ENCODE data around the gene DPP6. TPM values are rescaled to one million over a fixed set of nuclear protein-coding genes. Genes with fewer than 3 reads are reported as not detected.

Gene DPP6
- total RNA-seq, 1 donor from 2014 or later: not detected

GRCh38 chr7:154372011-154372601, 319.9 kb downstream of the DPP6 start:
- no peak for DNase-seq
- Mint-ChIP-seq H3K27me3 (no peaks in the 10 kb centered on the region), H3K36me3 (ENCODE audit: low read depth) (no peaks in the 10 kb centered on the region), H3K4me1 (no peaks in the 10 kb centered on the region), H3K27ac (no peak overlapping the region), H3K4me3 (no peak overlapping the region), H3K9me3 (peaks cover 6% of the 10 kb centered on the region)
- TF ChIP-seq CTCF (IDR thresholded peaks at IDR 0.05): no peak
- intact Hi-C loops (cut with micrococcal nuclease): no loop called here
- ChIA-PET CTCF (no interaction called here), POLR2A (no interaction called here)
- no peak for ATAC-seq (ENCODE audit: low read depth)

- H3K27me3 Mint-ChIP-seq: no peaks in the 10 kb centered on the region
- intact Hi-C loops (cut with micrococcal nuclease): no loop called here
- H3K27ac Mint-ChIP-seq: no peak overlapping the region
- CTCF ChIA-PET: no interaction called here
- no peak for DNase-seq
- H3K4me3 Mint-ChIP-seq: no peak overlapping the region
- TF ChIP-seq CTCF (IDR thresholded peaks at IDR 0.05): no peak
- no peaks in the 10 kb centered on the region for H3K4me1 Mint-ChIP-seq
- no peak for ATAC-seq (ENCODE audit: low read depth)
- POLR2A ChIA-PET: no interaction called here
- no peaks in the 10 kb centered on the region for H3K36me3 Mint-ChIP-seq (ENCODE audit: low read depth)
- H3K9me3 Mint-ChIP-seq: peaks cover 10% of the 10 kb centered on the region
Measured at GRCh38 chr7:154373956-154374355, 321.8 kb downstream of the DPP6 start.

GRCh38 chr7:154375956-154376355, 323.8 kb downstream of the DPP6 start:
- H3K4me3 Mint-ChIP-seq: no peak overlapping the region

GRCh38 chr7:154380771-154381170, 328.6 kb downstream of the DPP6 start:
- CTCF ChIA-PET: no interaction called here
- Mint-ChIP-seq H3K9me3 (peaks cover 6% of the 10 kb centered on the region), H3K4me3 (no peak overlapping the region), H3K36me3 (ENCODE audit: low read depth) (no peaks in the 10 kb centered on the region), H3K4me1 (no peaks in the 10 kb centered on the region), H3K27me3 (no peaks in the 10 kb centered on the region), H3K27ac (no peak overlapping the region)
- POLR2A ChIA-PET: no interaction called here
- intact Hi-C loops (cut with micrococcal nuclease): no loop called here
- DNase-seq: no peak
- no peak for ATAC-seq (ENCODE audit: low read depth)
- no peak for TF ChIP-seq CTCF (IDR thresholded peaks at IDR 0.05)

More at GRCh38 chr7:154375956-154376355, 323.8 kb downstream of the DPP6 start:
- Mint-ChIP-seq H3K9me3 (peaks cover 10% of the 10 kb centered on the region), H3K27ac (no peak overlapping the region), H3K36me3 (ENCODE audit: low read depth) (no peaks in the 10 kb centered on the region), H3K27me3 (no peaks in the 10 kb centered on the region), H3K4me1 (no peaks in the 10 kb centered on the region)
- DNase-seq (no peak), ATAC-seq (ENCODE audit: low read depth) (no peak)
- CTCF ChIA-PET: no interaction called here
- intact Hi-C loops (cut with micrococcal nuclease): no loop called here
- TF ChIP-seq CTCF (IDR thresholded peaks at IDR 0.05): no peak
- POLR2A ChIA-PET: no interaction called here

- no peaks in the 10 kb centered on the region for H3K4me1 Mint-ChIP-seq
- ATAC-seq (ENCODE audit: low read depth) (no peak), DNase-seq (no peak)
- peaks cover 2% of the 10 kb centered on the region for H3K9me3 Mint-ChIP-seq
- intact Hi-C loops (cut with micrococcal nuclease): no loop called here
- no peak overlapping the region for H3K27ac Mint-ChIP-seq
- POLR2A ChIA-PET: no interaction called here
- CTCF ChIA-PET: no interaction called here
- TF ChIP-seq CTCF (IDR thresholded peaks at IDR 0.05): no peak
- H3K4me3 Mint-ChIP-seq: no peak overlapping the region
- H3K27me3 Mint-ChIP-seq: no peaks in the 10 kb centered on the region
- no peaks in the 10 kb centered on the region for H3K36me3 Mint-ChIP-seq (ENCODE audit: low read depth)
Measured at GRCh38 chr7:154383045-154383444, 330.8 kb downstream of the DPP6 start.

All from activated B cell treated with CpG ODN at 0.5 μM for 24 hours (primary cell).